ENCODE data around the gene TUBB4A.

The TUBB4A gene

GRCh38 chr19:6521718-6522646 is 19.9 kb upstream of the TUBB4A start:
- H3K79me2 ChIP-seq (ENCODE audit: insufficient read depth, low read depth): no peaks in the 10 kb centered on the region
- H3K36me3 ChIP-seq (ENCODE audit: insufficient read depth): no peaks in the 10 kb centered on the region
- no peak overlapping the region for H2AFZ ChIP-seq (ENCODE audit: low read depth)
- no peaks in the 10 kb centered on the region for H4K20me1 ChIP-seq (ENCODE audit: insufficient read depth)
- H3K4me2 ChIP-seq: no peak overlapping the region
- no peak overlapping the region for H3K9ac ChIP-seq
- H3K4me3 ChIP-seq (IDR thresholded peaks at IDR 0.05; ENCODE audit: insufficient read depth, low read depth, low read length): no peak overlapping the region
- no peak for TF ChIP-seq CTCF (conservative IDR thresholded peaks at IDR 0.05; ENCODE audit: low read depth, low read length)
- no peaks in the 10 kb centered on the region for H3K27me3 ChIP-seq (ENCODE audit: insufficient read depth, low read depth)
- no peak overlapping the region for H3K27ac ChIP-seq
- H3K4me1 ChIP-seq (ENCODE audit: low read depth, poor library complexity, severe bottlenecking): peaks cover 24% of the 10 kb centered on the region

- H3K4me3 ChIP-seq (IDR thresholded peaks at IDR 0.05; ENCODE audit: insufficient read depth, low read depth, low read length): no peak overlapping the region
- no peak overlapping the region for H3K27ac ChIP-seq
- H3K4me1 ChIP-seq (ENCODE audit: low read depth, poor library complexity, severe bottlenecking): peaks cover 25% of the 10 kb centered on the region
- H2AFZ ChIP-seq (ENCODE audit: low read depth): no peak overlapping the region
- no peak for TF ChIP-seq CTCF (conservative IDR thresholded peaks at IDR 0.05; ENCODE audit: low read depth, low read length)
- no peaks in the 10 kb centered on the region for H4K20me1 ChIP-seq (ENCODE audit: insufficient read depth)
- H3K4me2 ChIP-seq: no peak overlapping the region
- no peaks in the 10 kb centered on the region for H3K27me3 ChIP-seq (ENCODE audit: insufficient read depth, low read depth)
- no peak overlapping the region for H3K9ac ChIP-seq
- H3K36me3 ChIP-seq (ENCODE audit: insufficient read depth): no peaks in the 10 kb centered on the region
- H3K79me2 ChIP-seq (ENCODE audit: insufficient read depth, low read depth): no peaks in the 10 kb centered on the region
Measured at GRCh38 chr19:6519289-6519688, 17.2 kb upstream of the TUBB4A start.

- H2AFZ ChIP-seq (ENCODE audit: low read depth): peak overlapping the region; percentile 66
- H3K36me3 ChIP-seq (ENCODE audit: insufficient read depth): no peaks in the 10 kb centered on the region
- no peaks in the 10 kb centered on the region for H3K27me3 ChIP-seq (ENCODE audit: insufficient read depth, low read depth)
- H3K27ac ChIP-seq: peak overlapping the region; percentile 55
- H4K20me1 ChIP-seq (ENCODE audit: insufficient read depth): no peaks in the 10 kb centered on the region
- no peak for TF ChIP-seq CTCF (conservative IDR thresholded peaks at IDR 0.05; ENCODE audit: low read depth, low read length)
- no peaks in the 10 kb centered on the region for H3K79me2 ChIP-seq (ENCODE audit: insufficient read depth, low read depth)
- peaks cover 25% of the 10 kb centered on the region for H3K4me1 ChIP-seq (ENCODE audit: low read depth, poor library complexity, severe bottlenecking)
- no peak overlapping the region for H3K4me3 ChIP-seq (IDR thresholded peaks at IDR 0.05; ENCODE audit: insufficient read depth, low read depth, low read length)
- peak overlapping the region; percentile 51 for H3K4me2 ChIP-seq
- no peak overlapping the region for H3K9ac ChIP-seq
Measured at GRCh38 chr19:6518145-6518911, 16.2 kb upstream of the TUBB4A start.

- Histone ChIP-seq H3K27ac (peak overlapping the region; percentile 49), H3K9ac (peak overlapping the region; percentile 60), H3K79me2 (ENCODE audit: insufficient read depth, low read depth) (no peaks in the 10 kb centered on the region), H3K4me1 (ENCODE audit: low read depth, poor library complexity, severe bottlenecking) (peaks cover 25% of the 10 kb centered on the region), H3K27me3 (ENCODE audit: insufficient read depth, low read depth) (no peaks in the 10 kb centered on the region), H3K4me2 (peak overlapping the region; percentile 59), H2AFZ (ENCODE audit: low read depth) (peak overlapping the region; percentile 84), H3K4me3 (IDR thresholded peaks at IDR 0.05; ENCODE audit: insufficient read depth, low read depth, low read length) (no peak overlapping the region), H4K20me1 (ENCODE audit: insufficient read depth) (no peaks in the 10 kb centered on the region), H3K36me3 (ENCODE audit: insufficient read depth) (no peaks in the 10 kb centered on the region)
- peak; percentile 91 for TF ChIP-seq CTCF (conservative IDR thresholded peaks at IDR 0.05; ENCODE audit: low read depth, low read length)
Measured at GRCh38 chr19:6516659-6517291, 14.7 kb upstream of the TUBB4A start.
